ENCODE results near the gene BRWD1. TPM values are rescaled to one million over a fixed set of nuclear protein-coding genes. Genes with fewer than 3 reads are reported as not detected.

The BRWD1 gene
- 10 to 100 TPM; 92.0 to 93.8 (median 93.3) TPM for total RNA-seq
- total RNA-seq (2013), result 113 TPM

DNA sequence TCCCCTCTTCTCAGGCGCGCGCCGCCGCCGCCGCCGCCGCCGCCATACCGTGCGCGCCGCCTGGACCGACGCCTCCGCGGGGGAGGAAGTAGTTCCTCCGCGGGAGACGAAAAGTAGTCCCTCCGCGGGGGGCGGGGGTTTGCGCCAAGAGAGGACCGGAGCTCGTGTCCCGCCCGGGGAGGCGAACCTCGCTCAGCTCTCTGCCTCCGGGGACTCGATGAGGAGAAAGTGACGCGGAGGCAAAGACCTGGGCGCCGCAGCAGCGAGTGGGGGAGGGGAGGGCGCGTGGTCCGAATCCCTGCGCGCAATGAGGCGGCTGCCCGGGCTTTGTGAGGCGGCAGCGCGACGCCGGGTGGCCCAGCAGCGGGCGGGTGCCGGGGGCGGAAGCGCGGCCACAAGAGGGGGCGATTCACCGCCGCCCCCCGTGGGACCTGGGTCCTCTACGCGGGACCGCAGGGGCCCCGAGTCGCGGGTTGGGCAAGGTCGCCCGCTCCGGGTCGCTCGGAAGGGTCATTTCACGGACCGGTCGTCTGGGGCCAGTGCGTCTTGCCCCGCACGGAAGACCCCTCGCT, at the start of gene BRWD1:
BRWD1 (minus strand) TSS at position 62 of the 572 bp plus-strand sequence. CDS start 141 bp downstream, outside the sequence.
- H3K4me3 Mint-ChIP-seq, result peak within 1 kb of the TSS; percentile 96
- under 1% methylated on average over 78 of the region's 78 CpGs for WGBS (ENCODE audit: insufficient coverage)
- ATAC-seq, result peak; percentile 55 to 79 (median 62)
- peak within 1 kb of the TSS; percentile 92 to 97 for H3K27ac Mint-ChIP-seq
- Histone ChIP-seq H3K27ac (ENCODE audit: low read length) (peak within 1 kb of the TSS; percentile 83), H3K27me3 (ENCODE audit: control insufficient read depth, insufficient read depth, low read length) (no peaks in the 10 kb centered on the region), H3K36me3 (ENCODE audit: control insufficient read depth, insufficient read depth, low read length) (peaks cover 10% of the 10 kb centered on the region), H3K4me3 (ENCODE audit: low read length) (peak within 1 kb of the TSS; percentile 88), H3K9me3 (ENCODE audit: control insufficient read depth, insufficient read depth, low read length) (no peaks in the 10 kb centered on the region), H3K4me1 (ENCODE audit: control insufficient read depth, insufficient read depth, low read length) (peaks cover 10% of the 10 kb centered on the region)
- H3K27me3 Mint-ChIP-seq (ENCODE audit: low read depth in 2 of 2), result no peaks in the 10 kb centered on the region
- TF ChIP-seq, protein P1, sequence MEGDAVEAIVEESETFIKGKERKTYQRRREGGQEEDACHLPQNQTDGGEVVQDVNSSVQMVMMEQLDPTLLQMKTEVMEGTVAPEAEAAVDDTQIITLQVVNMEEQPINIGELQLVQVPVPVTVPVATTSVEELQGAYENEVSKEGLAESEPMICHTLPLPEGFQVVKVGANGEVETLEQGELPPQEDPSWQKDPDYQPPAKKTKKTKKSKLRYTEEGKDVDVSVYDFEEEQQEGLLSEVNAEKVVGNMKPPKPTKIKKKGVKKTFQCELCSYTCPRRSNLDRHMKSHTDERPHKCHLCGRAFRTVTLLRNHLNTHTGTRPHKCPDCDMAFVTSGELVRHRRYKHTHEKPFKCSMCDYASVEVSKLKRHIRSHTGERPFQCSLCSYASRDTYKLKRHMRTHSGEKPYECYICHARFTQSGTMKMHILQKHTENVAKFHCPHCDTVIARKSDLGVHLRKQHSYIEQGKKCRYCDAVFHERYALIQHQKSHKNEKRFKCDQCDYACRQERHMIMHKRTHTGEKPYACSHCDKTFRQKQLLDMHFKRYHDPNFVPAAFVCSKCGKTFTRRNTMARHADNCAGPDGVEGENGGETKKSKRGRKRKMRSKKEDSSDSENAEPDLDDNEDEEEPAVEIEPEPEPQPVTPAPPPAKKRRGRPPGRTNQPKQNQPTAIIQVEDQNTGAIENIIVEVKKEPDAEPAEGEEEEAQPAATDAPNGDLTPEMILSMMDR (IDR thresholded peaks at IDR 0.05), result peak; percentile 31
- peaks cover 6% of the 10 kb centered on the region for H3K36me3 Mint-ChIP-seq
- intact Hi-C loops (cut with micrococcal nuclease), result loop anchor here (1.0 to 2.0 kb wide), 3 partner anchors 35 to 131 kb away; partner anchors contain the start of gene PSMG1
- peaks cover 29 to 38% of the 10 kb centered on the region in 2 donors for H3K4me1 Mint-ChIP-seq
- no peaks in the 10 kb centered on the region for H3K9me3 Mint-ChIP-seq
- DNase-seq, result peak; percentile 81 to 92

DNA sequence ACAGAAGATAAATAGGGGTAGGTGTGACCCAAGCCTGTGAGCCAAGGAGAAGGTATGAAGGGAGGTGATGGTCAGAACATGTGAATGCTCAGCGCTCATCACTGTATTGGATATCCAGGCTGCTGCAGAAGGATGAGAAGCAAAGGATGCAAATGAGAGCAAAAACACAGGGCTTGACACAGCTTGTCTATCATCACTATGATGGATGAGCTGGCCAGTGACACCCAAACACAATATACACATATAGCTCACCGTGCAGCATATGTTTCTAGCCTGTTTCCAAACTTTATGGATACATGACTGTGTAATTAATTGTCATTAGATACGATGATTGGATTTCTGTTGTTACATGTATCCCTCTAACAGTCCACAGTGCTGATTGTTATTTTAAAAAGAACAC, 49.3 kb upstream of the BRWD1 start:
- DNase-seq (no peak), ATAC-seq (no peak)
- 100% methylated on average over 2 of the region's 3 CpGs for WGBS (ENCODE audit: insufficient coverage)
- H3K4me3 ChIP-seq (ENCODE audit: low read length), result no peak overlapping the region
- Mint-ChIP-seq H3K4me3 (no peak overlapping the region), H3K27ac (no peak overlapping the region), H3K27me3 (ENCODE audit: low read depth in 2 of 2) (peaks cover 20 to 32% of the 10 kb centered on the region in 2 donors), H3K4me1 (no peaks in the 10 kb centered on the region), H3K36me3 (no peaks in the 10 kb centered on the region), H3K9me3 (no peaks in the 10 kb centered on the region)
- no peaks in the 10 kb centered on the region for H3K36me3 ChIP-seq (ENCODE audit: control insufficient read depth, insufficient read depth, low read length)
- intact Hi-C loops (cut with micrococcal nuclease), result no loop called here
- TF ChIP-seq, protein P1 (IDR thresholded peaks at IDR 0.05), result no peak
- no peaks in the 10 kb centered on the region for H3K27me3 ChIP-seq (ENCODE audit: control insufficient read depth, insufficient read depth, low read length)
- no peaks in the 10 kb centered on the region for H3K9me3 ChIP-seq (ENCODE audit: control insufficient read depth, insufficient read depth, low read length)
- H3K27ac ChIP-seq (ENCODE audit: low read length), result no peak overlapping the region
- no peaks in the 10 kb centered on the region for H3K4me1 ChIP-seq (ENCODE audit: control insufficient read depth, insufficient read depth, low read length)

DNA sequence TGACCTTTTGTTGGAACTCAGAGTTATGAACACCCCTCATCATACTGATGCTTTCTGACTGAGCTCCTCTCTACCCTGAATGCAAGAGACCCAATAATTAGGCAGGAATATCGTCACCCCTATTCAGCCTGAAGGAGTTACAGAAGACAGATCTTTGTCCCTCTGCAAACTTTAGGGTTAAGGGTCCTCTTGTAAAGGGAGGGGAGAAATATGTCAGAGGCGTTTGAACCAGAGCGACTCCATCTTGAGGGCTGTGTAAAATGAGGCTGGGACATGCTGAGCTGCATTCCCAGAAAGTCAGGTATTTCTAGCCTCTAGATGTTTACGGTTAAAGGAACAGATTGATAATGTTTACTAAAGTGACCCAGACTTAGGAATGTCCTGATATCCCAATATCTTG, 46.0 kb upstream of the BRWD1 start:
- Histone ChIP-seq H3K4me3 (ENCODE audit: low read length) (no peak overlapping the region), H3K4me1 (ENCODE audit: control insufficient read depth, insufficient read depth, low read length) (no peaks in the 10 kb centered on the region), H3K27me3 (ENCODE audit: control insufficient read depth, insufficient read depth, low read length) (no peaks in the 10 kb centered on the region), H3K9me3 (ENCODE audit: control insufficient read depth, insufficient read depth, low read length) (no peaks in the 10 kb centered on the region), H3K36me3 (ENCODE audit: control insufficient read depth, insufficient read depth, low read length) (no peaks in the 10 kb centered on the region), H3K27ac (ENCODE audit: low read length) (no peak overlapping the region)
- no peaks in the 10 kb centered on the region for H3K36me3 Mint-ChIP-seq
- no peaks in the 10 kb centered on the region for H3K9me3 Mint-ChIP-seq
- 94% methylated on average over 4 of the region's 4 CpGs for WGBS (ENCODE audit: insufficient coverage)
- no peak overlapping the region for H3K4me3 Mint-ChIP-seq
- ATAC-seq (no peak), DNase-seq (no peak)
- no peaks in the 10 kb centered on the region for H3K4me1 Mint-ChIP-seq
- TF ChIP-seq, protein P1 (IDR thresholded peaks at IDR 0.05), result no peak
- H3K27ac Mint-ChIP-seq, result no peak overlapping the region
- peaks cover 37 to 55% of the 10 kb centered on the region in 2 donors for H3K27me3 Mint-ChIP-seq (ENCODE audit: low read depth in 2 of 2)
- intact Hi-C loops (cut with micrococcal nuclease), result no loop called here

DNA sequence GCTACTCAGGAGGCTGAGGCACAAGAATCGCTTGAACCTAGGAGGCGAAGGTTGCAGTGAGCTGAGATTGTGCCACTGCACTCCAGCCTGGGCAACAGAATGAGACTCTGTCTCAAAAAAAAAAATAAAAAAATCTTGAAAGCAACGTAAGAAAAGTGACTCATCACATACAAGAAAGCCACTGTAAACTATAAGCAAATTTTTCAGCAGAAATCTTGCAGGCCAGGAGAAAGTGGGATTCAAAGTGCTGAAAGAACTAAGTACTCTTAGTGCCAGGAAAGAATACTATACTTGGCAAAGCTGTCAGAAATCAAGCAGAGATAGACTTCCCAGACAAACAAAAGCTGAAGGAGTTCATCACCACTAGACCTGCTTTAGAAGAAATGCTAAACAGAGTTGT, 39.9 kb upstream of the BRWD1 start:
- Histone ChIP-seq H3K27me3 (ENCODE audit: control insufficient read depth, insufficient read depth, low read length) (no peaks in the 10 kb centered on the region), H3K36me3 (ENCODE audit: control insufficient read depth, insufficient read depth, low read length) (no peaks in the 10 kb centered on the region), H3K4me3 (ENCODE audit: low read length) (no peak overlapping the region), H3K4me1 (ENCODE audit: control insufficient read depth, insufficient read depth, low read length) (peaks cover 6% of the 10 kb centered on the region), H3K9me3 (ENCODE audit: control insufficient read depth, insufficient read depth, low read length) (no peaks in the 10 kb centered on the region), H3K27ac (ENCODE audit: low read length) (no peak overlapping the region)
- peaks cover 5% of the 10 kb centered on the region in 2 donors for H3K4me1 Mint-ChIP-seq
- TF ChIP-seq, protein P1 (IDR thresholded peaks at IDR 0.05), result no peak
- no peaks in the 10 kb centered on the region for H3K36me3 Mint-ChIP-seq
- H3K27me3 Mint-ChIP-seq (ENCODE audit: low read depth in 2 of 2), result peaks cover 27 to 38% of the 10 kb centered on the region in 2 donors
- WGBS (ENCODE audit: insufficient coverage), result 86% methylated on average over 3 of the region's 3 CpGs
- no peak overlapping the region for H3K4me3 Mint-ChIP-seq
- no peak overlapping the region for H3K27ac Mint-ChIP-seq
- H3K9me3 Mint-ChIP-seq, result no peaks in the 10 kb centered on the region
- ATAC-seq (no peak), DNase-seq (no peak)
- intact Hi-C loops (cut with micrococcal nuclease), result no loop called here

Data from natural killer cell (primary cell).